ENCODE results near the gene RARRES1.

DNA sequence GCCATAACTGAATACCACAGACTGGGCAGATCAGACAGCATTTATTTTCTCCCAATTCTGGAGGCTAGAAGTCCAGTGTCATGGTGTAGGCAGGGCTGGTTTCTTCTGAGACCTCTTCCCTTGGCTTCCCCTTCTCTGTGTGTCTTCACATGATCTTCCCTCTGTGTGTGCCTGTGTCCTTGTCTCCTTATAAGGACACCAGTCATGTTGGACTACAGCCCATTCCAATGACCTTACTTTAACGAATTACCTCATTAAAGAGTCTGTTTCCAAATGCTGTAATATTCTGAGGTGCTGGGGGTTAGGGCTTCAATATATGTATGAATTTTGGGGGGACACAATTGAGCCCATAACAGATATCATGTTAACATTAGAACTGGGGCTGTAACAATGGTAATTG lies 13.3 kb upstream of the RARRES1 start:
- TF ChIP-seq EZH2phosphoT487 (IDR thresholded peaks at IDR 0.05; ENCODE audit: low read depth, severe bottlenecking, unreplicated experiment) (no peak), EZH2 (IDR thresholded peaks at IDR 0.05; ENCODE audit: borderline replicate concordance) (no peak)
- TF ChIP-seq, protein P1, sequence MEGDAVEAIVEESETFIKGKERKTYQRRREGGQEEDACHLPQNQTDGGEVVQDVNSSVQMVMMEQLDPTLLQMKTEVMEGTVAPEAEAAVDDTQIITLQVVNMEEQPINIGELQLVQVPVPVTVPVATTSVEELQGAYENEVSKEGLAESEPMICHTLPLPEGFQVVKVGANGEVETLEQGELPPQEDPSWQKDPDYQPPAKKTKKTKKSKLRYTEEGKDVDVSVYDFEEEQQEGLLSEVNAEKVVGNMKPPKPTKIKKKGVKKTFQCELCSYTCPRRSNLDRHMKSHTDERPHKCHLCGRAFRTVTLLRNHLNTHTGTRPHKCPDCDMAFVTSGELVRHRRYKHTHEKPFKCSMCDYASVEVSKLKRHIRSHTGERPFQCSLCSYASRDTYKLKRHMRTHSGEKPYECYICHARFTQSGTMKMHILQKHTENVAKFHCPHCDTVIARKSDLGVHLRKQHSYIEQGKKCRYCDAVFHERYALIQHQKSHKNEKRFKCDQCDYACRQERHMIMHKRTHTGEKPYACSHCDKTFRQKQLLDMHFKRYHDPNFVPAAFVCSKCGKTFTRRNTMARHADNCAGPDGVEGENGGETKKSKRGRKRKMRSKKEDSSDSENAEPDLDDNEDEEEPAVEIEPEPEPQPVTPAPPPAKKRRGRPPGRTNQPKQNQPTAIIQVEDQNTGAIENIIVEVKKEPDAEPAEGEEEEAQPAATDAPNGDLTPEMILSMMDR (IDR thresholded peaks at IDR 0.05; ENCODE audit: poor library complexity) = no peak

Measured in hepatocyte (in vitro differentiated cells).